Nephron progenitor cell (in vitro differentiated cells): ENCODE results near the gene ADGRD2.
A peak's percentile ranks its signal among the peaks of the same experiment; 100 is the strongest.

Experiments
- DNase-seq: peaks from one replicate; pipeline ENCODE4 v3.0.0; 2021
- H3K27ac Mint-ChIP-seq: 2 replicates; pipeline ENCODE4 v1.8.0; 2021; ENCODE audit warnings: mild to moderate bottlenecking, moderate library complexity, mixed read lengths
- H3K27me3 Mint-ChIP-seq: 2 replicates; pipeline ENCODE4 v1.8.0; 2021; ENCODE audit warnings: mild to moderate bottlenecking, low read depth, mixed read lengths; ENCODE audit not compliant: poor library complexity
- H3K36me3 Mint-ChIP-seq: 2 replicates; pipeline ENCODE4 v1.8.0; 2021; ENCODE audit warnings: low read depth, mixed read lengths
- H3K4me1 Mint-ChIP-seq: 2 replicates; pipeline ENCODE4 v1.8.0; 2021; ENCODE audit warnings: mixed read lengths
- H3K4me3 Mint-ChIP-seq: 2 replicates; pipeline ENCODE4 v1.8.0; 2021; ENCODE audit warnings: mild to moderate bottlenecking, moderate library complexity, mixed read lengths
- H3K9me3 Mint-ChIP-seq: 2 replicates; pipeline ENCODE4 v1.8.0; 2021; ENCODE audit warnings: mild to moderate bottlenecking, moderate library complexity, mixed read lengths
- TF ChIP-seq, protein P1 (sequence below): fragments of 200-600 bp; sonication (generic); IDR thresholded peaks from 2 replicates; pipeline ENCODE4 v1.5.0; 2021; ENCODE audit warnings: antibody characterized with exemption

The ADGRD2 gene

DNA sequence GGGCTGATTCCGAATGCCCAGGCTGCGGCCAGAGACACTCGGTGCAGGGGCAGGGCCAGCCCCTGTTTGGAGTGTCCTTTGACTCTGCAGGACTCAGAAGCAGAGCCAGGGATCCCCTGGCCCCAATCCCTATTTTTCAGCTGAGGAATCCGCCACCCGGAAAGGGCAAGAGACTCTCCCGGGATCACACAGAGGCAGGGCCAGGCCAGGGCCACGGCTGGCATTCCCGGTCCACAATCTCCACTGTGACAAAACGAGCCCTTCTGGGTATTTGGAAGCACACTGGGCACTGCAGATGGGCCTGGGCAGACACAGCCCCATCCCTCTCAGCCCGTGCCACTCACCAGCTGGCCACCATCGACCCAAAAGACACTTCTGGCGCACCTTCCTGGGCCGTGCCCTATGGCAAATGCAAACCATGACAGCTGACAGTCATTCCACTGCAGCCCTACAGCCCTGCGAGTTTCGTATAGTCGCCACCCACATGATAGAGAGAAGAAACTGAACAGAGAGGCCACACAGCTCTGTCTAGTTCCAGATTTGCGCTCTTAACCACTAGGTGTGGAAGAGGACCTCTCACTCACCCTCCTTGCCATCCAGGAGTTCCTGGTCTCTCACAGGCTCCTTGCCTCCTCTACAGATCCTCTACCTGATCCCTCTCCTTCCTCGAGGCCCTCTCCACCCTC is 43.7 kb downstream of the ADGRD2 start:
- no peaks in the 10 kb centered on the region for H3K36me3 Mint-ChIP-seq
- peaks cover 50% of the 10 kb centered on the region for H3K4me1 Mint-ChIP-seq
- no peak for DNase-seq
- no peaks in the 10 kb centered on the region for H3K9me3 Mint-ChIP-seq
- no peak overlapping the region for H3K27ac Mint-ChIP-seq
- H3K4me3 Mint-ChIP-seq, result no peak overlapping the region
- TF ChIP-seq, protein P1, sequence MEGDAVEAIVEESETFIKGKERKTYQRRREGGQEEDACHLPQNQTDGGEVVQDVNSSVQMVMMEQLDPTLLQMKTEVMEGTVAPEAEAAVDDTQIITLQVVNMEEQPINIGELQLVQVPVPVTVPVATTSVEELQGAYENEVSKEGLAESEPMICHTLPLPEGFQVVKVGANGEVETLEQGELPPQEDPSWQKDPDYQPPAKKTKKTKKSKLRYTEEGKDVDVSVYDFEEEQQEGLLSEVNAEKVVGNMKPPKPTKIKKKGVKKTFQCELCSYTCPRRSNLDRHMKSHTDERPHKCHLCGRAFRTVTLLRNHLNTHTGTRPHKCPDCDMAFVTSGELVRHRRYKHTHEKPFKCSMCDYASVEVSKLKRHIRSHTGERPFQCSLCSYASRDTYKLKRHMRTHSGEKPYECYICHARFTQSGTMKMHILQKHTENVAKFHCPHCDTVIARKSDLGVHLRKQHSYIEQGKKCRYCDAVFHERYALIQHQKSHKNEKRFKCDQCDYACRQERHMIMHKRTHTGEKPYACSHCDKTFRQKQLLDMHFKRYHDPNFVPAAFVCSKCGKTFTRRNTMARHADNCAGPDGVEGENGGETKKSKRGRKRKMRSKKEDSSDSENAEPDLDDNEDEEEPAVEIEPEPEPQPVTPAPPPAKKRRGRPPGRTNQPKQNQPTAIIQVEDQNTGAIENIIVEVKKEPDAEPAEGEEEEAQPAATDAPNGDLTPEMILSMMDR, result no peak
- H3K27me3 Mint-ChIP-seq, result peaks cover 86% of the 10 kb centered on the region

DNA sequence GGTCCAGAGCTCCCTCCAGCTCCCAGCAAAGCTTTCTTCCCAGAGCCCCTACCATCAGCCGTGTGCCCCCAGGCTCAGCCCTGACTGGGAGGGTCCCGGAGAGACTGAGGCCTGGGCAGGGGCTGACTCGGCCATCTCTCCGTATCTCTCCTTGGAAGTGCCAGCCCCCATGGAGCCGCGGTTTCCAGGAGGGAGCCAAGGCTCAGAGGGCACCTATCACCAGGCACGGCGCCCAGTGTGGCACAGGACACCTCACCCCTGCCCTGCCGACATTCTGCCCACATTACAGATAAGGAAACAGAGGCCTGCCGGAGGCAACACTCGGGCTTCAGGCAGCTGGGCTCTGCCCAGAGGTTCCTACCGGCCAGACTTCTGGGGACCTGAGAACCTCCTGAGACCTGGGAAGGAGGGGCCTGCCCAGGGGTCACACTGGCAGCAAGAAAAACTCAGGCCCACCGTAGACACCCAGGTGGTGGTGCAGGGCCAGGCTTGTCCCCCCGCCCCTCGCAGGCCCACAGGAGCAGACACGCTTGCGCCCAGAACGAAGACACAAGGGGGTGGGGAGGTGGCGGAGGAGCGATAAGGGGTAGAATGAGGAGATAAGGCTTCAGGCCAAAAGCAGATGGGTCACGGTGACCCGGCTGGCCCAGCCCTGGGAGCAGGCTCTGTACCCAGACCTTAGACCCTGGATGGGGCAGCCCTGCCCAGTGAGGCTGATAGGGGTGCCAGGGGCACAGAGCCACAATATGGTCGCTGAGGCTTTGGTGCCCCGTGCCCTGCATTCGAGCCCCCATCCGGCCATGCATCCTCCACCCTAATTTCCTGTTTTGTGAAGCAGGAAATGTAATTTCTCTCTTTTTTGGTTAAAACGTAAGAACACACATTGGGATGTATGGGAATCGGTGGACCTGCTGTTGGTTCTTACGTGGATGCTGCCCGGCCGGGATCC is 45.1 kb downstream of the ADGRD2 start:
- Mint-ChIP-seq H3K27ac (no peak overlapping the region), H3K4me3 (no peak overlapping the region), H3K27me3 (peaks cover 84% of the 10 kb centered on the region), H3K36me3 (no peaks in the 10 kb centered on the region), H3K9me3 (no peaks in the 10 kb centered on the region), H3K4me1 (peaks cover 45% of the 10 kb centered on the region)
- TF ChIP-seq, protein P1, result no peak
- DNase-seq, result no peak

DNA sequence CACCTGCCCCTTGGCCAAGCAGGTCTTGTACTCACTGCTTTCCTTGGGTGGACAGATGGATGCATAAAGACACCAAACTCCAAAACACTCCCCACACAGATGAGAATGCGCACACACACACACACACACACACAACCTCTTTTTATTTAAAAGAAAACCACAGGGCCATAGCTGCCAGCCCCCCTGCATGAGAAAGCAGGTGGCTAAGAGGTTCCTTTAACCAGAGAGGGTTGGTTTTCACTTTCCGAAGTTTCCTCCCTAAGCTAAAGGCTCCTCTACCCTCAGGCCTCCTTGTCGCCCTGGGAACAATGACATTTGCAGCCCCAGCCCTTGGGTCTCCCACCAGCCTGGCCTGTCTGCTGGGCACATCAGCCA is 45.8 kb downstream of the ADGRD2 start:
- Mint-ChIP-seq H3K36me3 (no peaks in the 10 kb centered on the region), H3K4me3 (peak overlapping the region; percentile 16), H3K9me3 (no peaks in the 10 kb centered on the region), H3K27ac (no peak overlapping the region), H3K4me1 (peaks cover 45% of the 10 kb centered on the region), H3K27me3 (peaks cover 88% of the 10 kb centered on the region)
- DNase-seq, result no peak
- TF ChIP-seq, protein P1, result no peak

DNA sequence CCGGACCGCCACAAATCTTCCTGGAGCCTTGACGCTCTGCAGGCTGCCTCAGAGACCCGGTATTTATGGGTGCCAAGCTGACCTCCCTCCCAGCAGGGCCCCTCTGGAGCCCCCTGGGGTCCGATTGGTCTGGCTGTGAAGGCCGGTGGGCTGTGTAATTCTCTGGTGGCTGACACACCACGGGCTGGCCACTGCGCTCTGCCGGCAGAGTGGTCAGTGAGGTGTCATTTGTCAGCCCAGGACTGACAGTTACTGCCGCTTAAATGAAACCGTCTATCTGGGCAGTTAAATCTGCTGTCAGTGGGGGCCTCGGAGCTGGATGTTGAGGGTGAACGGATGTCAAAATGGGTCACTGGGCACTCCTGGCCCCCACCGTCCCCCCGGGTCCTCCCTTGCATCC is 46.2 kb downstream of the ADGRD2 start:
- H3K4me1 Mint-ChIP-seq, result peaks cover 45% of the 10 kb centered on the region
- H3K36me3 Mint-ChIP-seq, result no peaks in the 10 kb centered on the region
- peak; percentile 81 for DNase-seq
- H3K4me3 Mint-ChIP-seq, result peak overlapping the region; percentile 16
- H3K9me3 Mint-ChIP-seq, result no peaks in the 10 kb centered on the region
- peaks cover 92% of the 10 kb centered on the region for H3K27me3 Mint-ChIP-seq
- TF ChIP-seq, protein P1, result no peak
- no peak overlapping the region for H3K27ac Mint-ChIP-seq

DNA sequence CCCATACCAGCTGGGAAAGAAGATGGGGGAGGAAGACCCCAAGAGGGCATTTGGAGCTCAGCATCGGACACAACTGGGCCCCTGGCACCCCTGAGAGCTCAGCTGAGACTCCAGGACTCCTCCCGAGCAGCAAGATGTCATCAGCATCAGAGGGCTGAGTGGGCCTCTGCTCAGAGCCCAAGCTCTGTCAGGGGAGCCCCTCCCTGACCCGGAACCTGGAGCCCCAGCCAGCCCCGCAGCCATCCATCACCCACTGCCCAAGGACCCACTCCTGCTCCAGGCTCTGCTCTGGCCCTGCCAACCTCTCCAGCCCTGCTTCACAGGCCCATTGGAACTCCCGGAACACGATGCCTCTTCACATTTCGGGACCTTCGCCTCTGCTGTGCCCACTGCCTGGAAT is 47.2 kb downstream of the ADGRD2 start:
- peaks cover 92% of the 10 kb centered on the region for H3K27me3 Mint-ChIP-seq
- no peak overlapping the region for H3K27ac Mint-ChIP-seq
- TF ChIP-seq, protein P1, result no peak
- no peaks in the 10 kb centered on the region for H3K9me3 Mint-ChIP-seq
- H3K4me1 Mint-ChIP-seq, result peaks cover 45% of the 10 kb centered on the region
- H3K4me3 Mint-ChIP-seq, result no peak overlapping the region
- no peak for DNase-seq
- H3K36me3 Mint-ChIP-seq, result no peaks in the 10 kb centered on the region
